ENCODE measurements around the gene NAALADL2. TPM values are rescaled to one million over a fixed set of nuclear protein-coding genes. Genes with fewer than 3 reads are reported as not detected.

NAALADL2 gene
- total RNA-seq, 1 donor from 2014 or later: 1.1 TPM

GRCh38 chr3:174951034-174951433 lies 91.9 kb downstream of the NAALADL2 start:
- no peak for FAIRE-seq

GRCh38 chr3:174951498-174952005 lies 92.4 kb downstream of the NAALADL2 start:
- no peak for DNase-seq (ENCODE audit: low read depth)
- FAIRE-seq: no peak
- no peaks in the 10 kb centered on the region for H3K27me3 ChIP-seq (ENCODE audit: control insufficient read depth, insufficient read depth, low read length)
- TF ChIP-seq CTCF (IDR thresholded peaks at IDR 0.05; ENCODE audit: insufficient read depth, low read length, severe bottlenecking): no peak
- H3K4me3 ChIP-seq (ENCODE audit: low read depth, low read length): no peak overlapping the region
- H3K36me3 ChIP-seq (ENCODE audit: control insufficient read depth, insufficient read depth, low read length): no peaks in the 10 kb centered on the region

More at GRCh38 chr3:174951034-174951433, 91.9 kb downstream of the NAALADL2 start:
- TF ChIP-seq CTCF (IDR thresholded peaks at IDR 0.05; ENCODE audit: insufficient read depth, low read length, severe bottlenecking): no peak
- Histone ChIP-seq H3K36me3 (ENCODE audit: control insufficient read depth, insufficient read depth, low read length) (no peaks in the 10 kb centered on the region), H3K27me3 (ENCODE audit: control insufficient read depth, insufficient read depth, low read length) (no peaks in the 10 kb centered on the region), H3K4me3 (ENCODE audit: low read depth, low read length) (no peak overlapping the region)
- peak; percentile 89 for DNase-seq (ENCODE audit: low read depth)

- no peaks in the 10 kb centered on the region for H3K27me3 ChIP-seq (ENCODE audit: control insufficient read depth, insufficient read depth, low read length)
- FAIRE-seq (no peak), DNase-seq (ENCODE audit: low read depth) (no peak)
- no peak for TF ChIP-seq CTCF (IDR thresholded peaks at IDR 0.05; ENCODE audit: insufficient read depth, low read length, severe bottlenecking)
- no peaks in the 10 kb centered on the region for H3K36me3 ChIP-seq (ENCODE audit: control insufficient read depth, insufficient read depth, low read length)
- H3K4me3 ChIP-seq (ENCODE audit: low read depth, low read length): no peak overlapping the region
Measured at GRCh38 chr3:174953068-174953467, 93.9 kb downstream of the NAALADL2 start.

- no peak for FAIRE-seq
- peak; percentile 84 for DNase-seq (ENCODE audit: low read depth)
- no peak overlapping the region for H3K4me3 ChIP-seq (ENCODE audit: low read depth, low read length)
Measured at GRCh38 chr3:174955513-174956016, 96.4 kb downstream of the NAALADL2 start.

GRCh38 chr3:174957081-174957480 lies 97.9 kb downstream of the NAALADL2 start:
- no peak for TF ChIP-seq CTCF (IDR thresholded peaks at IDR 0.05; ENCODE audit: insufficient read depth, low read length, severe bottlenecking)
- no peaks in the 10 kb centered on the region for H3K36me3 ChIP-seq (ENCODE audit: control insufficient read depth, insufficient read depth, low read length)
- no peaks in the 10 kb centered on the region for H3K27me3 ChIP-seq (ENCODE audit: control insufficient read depth, insufficient read depth, low read length)
- peak; percentile 37 for DNase-seq (ENCODE audit: low read depth)
- H3K4me3 ChIP-seq (ENCODE audit: low read depth, low read length): no peak overlapping the region
- FAIRE-seq: no peak

More at GRCh38 chr3:174955513-174956016, 96.4 kb downstream of the NAALADL2 start:
- H3K27me3 ChIP-seq (ENCODE audit: control insufficient read depth, insufficient read depth, low read length): no peaks in the 10 kb centered on the region
- no peaks in the 10 kb centered on the region for H3K36me3 ChIP-seq (ENCODE audit: control insufficient read depth, insufficient read depth, low read length)
- TF ChIP-seq CTCF (IDR thresholded peaks at IDR 0.05; ENCODE audit: insufficient read depth, low read length, severe bottlenecking): no peak

- no peaks in the 10 kb centered on the region for H3K27me3 ChIP-seq (ENCODE audit: control insufficient read depth, insufficient read depth, low read length)
- DNase-seq (ENCODE audit: low read depth): peak; percentile 79
- no peak overlapping the region for H3K4me3 ChIP-seq (ENCODE audit: low read depth, low read length)
- no peak for FAIRE-seq
- no peak for TF ChIP-seq CTCF (IDR thresholded peaks at IDR 0.05; ENCODE audit: insufficient read depth, low read length, severe bottlenecking)
- H3K36me3 ChIP-seq (ENCODE audit: control insufficient read depth, insufficient read depth, low read length): no peaks in the 10 kb centered on the region
Measured at GRCh38 chr3:174957551-174958001, 98.4 kb downstream of the NAALADL2 start.

Measured in bronchial epithelial cell (primary cell).